NCI-H187 treated with DMSO at 0.1 percent for 48 hours (cell line): ENCODE results near the gene IMMP2L.

Experiments used
- DNase-seq: peaks from one replicate; lab custom pipeline; 2025; lab: John Stamatoyannopoulos, UW

IMMP2L gene

DNA sequence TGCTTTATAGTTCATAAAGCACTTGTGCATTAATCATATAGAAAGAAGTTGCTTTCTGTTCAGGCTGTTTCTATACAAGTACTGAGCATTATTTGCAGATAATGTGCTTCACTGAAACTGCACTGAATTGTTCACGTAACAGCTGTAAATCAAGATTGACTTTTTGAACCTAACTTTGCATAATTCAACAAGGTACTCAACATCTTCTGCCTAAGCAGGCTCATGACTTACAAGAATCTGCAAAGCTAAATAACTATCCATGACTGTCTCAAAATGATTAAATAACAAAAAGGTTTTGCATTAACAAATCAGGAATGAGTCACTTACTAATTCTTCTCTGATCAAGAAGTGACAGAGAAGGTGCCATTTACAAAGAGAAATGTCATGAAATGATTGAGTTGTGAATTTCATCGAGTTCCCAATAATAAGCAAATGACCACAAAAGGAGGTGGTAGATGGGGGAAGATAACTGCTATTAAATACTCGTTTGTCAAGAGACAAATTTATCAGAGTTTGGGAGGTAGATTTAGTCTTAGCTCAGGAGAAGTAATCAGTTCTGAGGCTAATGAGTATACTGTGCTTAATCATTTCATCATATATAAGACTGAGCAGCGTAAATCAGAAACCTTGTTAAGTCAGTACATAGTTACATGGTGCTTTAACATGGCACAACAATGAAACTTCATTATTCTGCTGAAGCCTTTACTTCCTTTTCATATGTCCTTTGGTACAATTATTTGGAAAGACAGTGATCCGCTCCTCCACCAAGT is 632.6 kb downstream of the IMMP2L start:
- DNase-seq = no peak

DNA sequence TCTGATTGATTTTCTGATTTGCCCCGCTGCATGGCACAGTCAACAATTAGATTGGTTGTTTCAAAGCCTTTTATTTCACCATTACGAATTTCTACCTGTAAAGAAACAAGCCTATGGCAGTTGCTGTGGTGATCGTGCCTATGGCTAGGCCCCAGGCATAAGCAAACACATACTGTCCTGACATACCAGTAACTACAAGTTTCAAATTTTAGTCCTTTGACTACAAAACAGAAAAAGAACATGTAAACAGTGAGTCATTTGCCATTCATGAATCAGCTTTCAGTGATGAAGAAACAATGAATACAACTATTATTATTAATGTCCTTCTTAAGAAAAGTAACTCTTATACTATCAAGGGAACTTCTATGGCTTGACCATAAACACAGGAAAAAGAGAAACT is 639.4 kb downstream of the IMMP2L start:
- no peak for DNase-seq

DNA sequence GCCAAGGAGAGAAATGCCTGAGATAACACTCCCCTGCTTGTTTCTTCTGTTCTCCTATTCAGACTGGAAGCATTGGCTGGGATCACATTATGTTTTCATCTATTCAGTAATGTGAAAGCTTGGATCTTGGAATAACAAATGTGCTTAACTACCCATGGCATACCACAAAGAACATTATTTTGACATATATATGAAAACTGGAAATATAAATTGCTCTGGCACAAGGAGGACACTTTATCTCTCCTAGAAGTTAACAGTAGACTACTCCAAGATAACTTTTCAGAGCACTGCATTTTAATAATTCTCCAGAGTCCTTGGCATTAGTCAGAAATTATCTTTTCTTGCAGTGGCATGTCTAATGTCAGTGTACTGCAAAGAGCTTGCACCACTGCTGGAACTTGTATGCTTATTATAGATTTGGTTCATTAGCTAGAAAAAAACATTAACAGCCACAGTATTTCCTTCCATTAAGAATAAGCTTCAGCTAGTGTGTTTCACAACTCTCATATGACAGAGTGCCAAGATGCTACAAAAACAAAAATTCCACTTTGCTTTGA is 640.6 kb downstream of the IMMP2L start:
- DNase-seq = no peak

DNA sequence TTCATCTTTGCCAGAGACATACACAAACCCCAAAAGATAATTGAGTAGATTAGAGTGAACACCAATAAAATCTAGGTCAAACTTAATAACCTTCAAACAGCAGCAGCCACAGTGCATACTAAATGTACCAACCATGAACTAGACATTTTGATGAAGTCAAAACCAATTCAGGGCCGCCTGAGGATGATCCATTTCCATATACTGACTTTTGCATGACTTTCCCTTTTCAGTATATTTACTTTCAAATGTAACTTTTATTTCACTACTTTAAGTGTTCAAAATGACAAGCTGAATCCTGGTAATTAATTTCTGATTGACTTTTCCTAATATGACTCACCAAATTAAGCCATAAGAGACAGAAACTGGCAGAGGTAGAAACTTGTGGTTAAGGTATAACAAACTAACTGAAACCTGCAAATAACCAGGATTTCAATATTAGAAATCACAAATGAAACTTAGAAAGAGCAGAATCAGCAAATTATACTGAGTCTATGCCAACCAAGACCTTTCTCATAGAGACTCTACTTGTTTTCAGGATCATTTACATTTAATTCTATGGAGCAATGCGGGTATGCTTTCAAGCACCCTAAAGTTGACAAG is 643.2 kb downstream of the IMMP2L start:
- no peak for DNase-seq

DNA sequence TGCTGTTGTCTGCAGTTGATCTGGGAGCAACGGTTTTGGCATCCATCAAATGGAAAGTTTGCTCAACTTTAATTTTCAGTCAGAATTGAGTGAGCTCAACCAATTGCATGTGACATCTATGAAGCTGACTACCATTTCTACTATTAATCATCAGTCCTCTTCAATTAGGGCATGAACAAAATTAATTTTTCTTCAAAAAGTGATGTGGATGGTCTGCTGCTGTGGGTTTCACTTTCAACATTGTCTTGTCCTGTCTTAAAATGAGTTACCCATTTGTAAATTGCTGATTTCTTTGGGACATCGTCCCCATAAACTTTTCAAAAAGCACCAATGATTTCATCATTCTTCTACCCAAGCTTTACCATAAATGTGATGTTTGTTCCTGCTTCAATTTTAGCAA is 648.0 kb downstream of the IMMP2L start:
- no peak for DNase-seq

DNA sequence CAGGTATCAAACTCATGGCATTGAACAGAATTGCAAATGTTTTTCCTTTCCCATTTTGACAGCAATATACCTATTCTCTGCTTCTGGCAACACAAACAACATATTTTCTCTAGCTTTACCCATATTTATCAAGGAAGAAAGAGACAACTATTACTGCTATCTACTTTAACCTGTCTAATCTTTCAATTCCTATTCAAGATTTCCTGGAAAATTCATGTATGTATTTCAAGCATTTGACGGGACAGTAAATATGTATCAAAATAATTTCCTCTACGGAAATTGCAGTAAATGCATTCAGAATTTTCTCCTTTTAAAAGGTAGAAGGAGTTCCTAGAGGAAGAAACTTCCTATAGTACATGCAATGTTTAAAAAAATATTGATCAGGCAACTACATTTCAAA is 650.7 kb downstream of the IMMP2L start:
- DNase-seq = no peak

DNA sequence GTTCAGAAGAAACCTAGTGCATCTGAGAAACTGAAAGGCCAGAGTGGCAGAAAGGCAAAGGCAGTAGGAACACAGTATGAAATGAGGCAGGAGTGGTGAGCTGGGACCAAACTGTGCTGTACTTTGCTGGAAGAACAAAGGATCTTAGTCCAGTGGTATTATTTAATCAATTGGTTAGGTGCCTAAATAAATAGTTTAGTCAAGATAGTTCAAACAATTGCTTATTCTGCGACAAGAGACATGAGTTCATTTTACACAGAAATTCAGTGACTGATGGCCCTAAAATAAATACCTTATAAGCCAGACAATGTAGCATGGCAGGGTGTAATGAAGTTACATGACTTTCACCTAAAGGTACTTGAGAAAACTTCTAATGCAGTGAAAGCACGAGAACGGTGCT is 653.2 kb downstream of the IMMP2L start:
- DNase-seq = no peak

DNA sequence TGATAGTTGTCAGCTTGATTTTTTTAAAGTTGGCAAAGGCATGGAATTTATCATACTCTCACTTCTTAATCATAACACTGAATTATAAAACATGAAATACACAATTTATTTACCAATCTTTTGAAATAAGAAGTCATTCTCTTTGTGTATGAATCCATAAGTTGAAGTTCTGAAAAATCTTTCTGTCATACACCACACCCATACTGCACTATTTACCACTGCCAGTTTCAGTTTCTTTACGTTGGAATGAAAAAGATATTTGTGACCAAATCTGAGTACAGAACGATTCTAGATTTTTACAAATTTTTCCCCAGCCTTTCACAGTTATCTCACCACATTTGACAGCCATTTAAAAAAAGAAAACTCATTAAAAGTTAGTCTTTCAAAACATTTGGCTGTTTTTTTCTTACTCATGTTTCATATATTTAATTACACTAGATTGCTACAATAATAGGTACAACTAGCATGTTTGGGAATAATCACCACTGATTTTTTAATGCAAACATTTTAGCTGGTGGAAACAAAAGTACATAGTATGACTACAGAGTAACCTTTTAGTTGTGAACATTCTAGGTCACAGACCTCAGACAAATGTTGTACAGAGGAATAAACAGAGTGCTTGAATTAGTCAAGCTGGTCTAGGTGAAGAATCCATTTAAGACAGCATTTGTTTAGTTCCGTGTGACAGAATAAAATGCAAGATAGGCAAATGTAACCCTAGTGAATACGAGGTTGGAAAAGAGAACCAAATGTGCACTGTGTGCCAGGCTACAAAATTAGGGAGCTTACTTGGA is 656.3 kb downstream of the IMMP2L start:
- no peak for DNase-seq

DNA sequence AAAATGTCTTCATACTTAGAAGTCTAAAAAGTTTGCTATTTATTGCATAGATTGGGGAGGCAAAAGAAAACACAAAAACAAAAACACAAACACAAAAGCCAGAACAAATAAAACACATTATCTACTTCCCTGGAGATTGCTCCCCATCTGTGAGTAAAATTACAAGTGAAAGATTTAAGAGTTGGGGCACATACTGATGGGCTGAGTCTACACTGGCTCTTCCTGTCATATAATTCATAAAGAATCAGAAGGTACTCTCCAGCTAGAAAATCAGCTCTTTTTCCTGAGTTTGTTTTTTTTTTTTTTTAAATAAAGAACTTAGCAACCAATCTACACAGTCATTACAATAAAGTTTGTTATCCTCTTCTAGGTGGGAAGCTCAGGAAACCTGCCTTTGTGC is 663.8 kb downstream of the IMMP2L start:
- no peak for DNase-seq

DNA sequence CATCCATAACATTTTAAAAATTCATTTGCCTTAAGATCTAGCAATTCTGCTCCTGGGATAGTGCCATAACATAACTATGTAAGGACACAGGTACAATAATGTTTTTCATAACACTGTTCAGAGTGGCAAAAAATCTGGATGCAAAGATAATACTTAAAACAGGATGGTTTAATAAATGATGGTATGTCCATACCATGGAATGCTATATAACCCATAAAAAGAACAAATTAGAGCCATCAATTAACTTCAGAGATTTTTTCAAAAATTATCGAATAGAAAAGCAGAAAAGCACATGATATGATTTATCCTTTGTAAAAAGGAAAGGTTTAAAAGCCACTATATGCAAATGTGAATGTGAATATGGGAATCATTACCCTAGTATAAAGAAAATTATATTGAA is 664.8 kb downstream of the IMMP2L start:
- DNase-seq = no peak

DNA sequence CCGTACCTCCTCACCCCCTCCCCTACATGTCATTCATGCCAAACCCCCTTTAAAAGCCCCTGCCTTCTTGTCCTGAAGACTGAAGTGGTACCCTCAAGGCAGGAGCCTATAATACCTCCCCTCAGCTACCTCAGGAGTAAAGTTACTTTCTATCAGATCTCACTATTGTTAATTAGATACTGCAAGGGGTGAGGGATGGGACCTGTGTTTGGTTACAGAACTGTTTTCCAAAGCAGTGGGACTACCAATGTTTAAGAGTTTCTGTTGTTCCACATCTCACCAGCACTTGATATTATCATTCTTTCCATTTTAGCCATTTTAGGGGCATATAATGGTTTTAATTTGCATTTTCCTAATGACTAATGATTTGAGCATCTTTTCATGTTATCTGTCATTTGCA is 668.2 kb downstream of the IMMP2L start:
- DNase-seq = no peak

DNA sequence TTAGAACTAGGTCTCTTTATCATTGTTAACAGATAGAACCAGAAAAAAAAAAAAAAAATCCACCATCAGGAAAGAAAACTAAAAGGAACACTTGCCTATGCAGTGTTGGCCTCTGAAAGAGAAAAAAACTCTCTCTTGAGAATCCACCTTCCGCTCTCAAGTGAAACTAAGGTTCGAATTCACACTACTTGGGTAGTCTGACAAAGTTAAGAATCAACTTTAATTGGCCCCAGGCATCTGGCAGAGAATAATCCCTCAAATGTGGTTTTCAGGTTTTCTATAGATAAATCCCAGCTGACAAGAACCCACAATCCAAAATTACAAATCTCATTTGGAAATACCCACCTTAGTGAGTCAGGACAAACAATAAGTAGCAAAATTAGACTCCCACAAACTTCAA is 671.1 kb downstream of the IMMP2L start:
- DNase-seq = no peak

DNA sequence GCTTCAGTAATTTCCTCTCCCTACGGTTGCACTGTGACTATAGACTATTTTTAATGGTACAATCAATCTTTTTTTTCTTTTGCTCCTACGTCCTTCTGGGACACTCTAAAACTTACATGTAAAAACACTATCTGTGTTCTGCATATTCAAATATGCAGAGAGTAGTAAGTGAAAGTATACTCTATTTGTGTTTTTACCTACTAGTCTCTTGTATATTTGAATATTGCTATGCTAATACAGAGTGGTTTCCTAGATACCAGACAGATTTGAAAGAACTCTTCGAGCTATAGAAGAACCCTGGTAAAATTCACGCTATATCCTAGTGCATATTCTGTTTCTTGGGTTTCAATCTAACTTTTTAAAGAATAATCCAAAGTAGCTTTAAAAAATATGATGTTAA is 672.2 kb downstream of the IMMP2L start:
- no peak for DNase-seq

DNA sequence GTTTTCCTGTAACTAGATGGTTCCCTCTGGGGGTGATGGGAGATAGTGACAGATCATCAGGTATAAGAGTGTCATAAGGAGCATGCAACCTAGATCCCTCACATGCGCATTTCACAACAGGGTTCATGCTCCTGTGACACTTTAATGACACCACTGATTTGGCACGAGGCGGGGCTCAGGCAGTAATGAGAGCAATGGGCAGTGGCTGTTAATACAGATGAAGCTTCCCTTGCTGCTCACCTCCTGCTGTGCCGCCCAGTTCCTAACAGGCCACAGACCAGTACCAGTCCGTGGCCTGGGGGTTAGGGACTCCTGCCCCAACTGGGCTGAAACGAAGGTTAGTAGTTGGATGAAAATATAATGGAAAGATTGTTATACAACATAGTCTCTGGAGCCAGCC is 673.0 kb downstream of the IMMP2L start:
- no peak for DNase-seq

DNA sequence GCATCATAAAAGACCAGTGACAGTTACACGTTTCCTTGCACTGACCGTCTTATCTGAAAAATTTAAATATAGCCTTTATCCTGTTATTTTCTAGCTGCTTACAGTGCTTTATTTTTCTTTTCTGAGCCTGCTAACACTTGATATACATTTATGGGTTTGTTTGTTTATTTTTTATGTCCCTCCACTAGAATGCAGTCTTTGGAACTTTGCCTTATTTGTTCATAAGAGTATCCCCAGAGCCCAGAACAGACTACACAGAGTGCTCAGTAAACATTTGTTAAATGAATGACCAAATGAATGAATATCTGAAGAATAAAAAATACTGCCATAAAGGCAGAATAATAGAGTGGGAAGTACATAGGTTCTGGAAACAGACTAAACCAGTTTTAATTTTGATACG is 673.7 kb downstream of the IMMP2L start:
- no peak for DNase-seq

DNA sequence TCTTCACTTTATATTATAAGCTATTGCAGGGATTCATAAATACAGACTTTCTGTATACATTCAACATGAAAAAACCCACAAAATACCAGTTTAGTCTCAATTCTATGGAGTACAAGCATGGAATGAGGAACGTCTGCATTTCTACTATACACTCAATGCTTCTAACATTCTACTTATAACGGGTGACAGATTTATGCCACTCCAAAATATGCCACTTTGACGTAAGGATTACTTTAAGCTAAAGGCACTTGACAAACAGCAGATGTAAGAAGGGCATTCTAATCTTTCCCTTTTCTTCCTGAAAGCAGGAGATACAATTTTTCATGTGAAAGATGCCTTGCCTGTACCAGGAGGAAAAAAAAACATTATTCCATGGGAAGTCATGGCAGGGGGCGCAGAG is 676.8 kb downstream of the IMMP2L start:
- DNase-seq = no peak

DNA sequence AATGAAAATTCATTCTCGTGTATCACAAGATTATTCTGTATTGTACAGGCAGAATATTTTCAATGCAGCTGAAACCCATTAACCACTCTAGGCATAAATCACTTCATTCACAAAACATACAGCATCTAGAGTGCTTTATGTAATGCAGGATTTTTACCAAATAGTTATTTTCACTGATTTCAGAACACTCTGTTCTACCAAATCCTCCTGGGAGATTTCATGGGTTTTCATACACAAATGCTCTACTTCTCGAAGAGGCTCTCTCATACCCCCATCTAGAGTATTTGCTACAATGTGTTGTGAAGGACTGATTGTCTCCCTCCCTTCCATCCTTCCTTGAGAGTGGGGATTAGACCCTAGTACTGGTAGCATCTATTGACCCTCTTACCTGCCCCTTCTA is 680.6 kb downstream of the IMMP2L start:
- DNase-seq = no peak

DNA sequence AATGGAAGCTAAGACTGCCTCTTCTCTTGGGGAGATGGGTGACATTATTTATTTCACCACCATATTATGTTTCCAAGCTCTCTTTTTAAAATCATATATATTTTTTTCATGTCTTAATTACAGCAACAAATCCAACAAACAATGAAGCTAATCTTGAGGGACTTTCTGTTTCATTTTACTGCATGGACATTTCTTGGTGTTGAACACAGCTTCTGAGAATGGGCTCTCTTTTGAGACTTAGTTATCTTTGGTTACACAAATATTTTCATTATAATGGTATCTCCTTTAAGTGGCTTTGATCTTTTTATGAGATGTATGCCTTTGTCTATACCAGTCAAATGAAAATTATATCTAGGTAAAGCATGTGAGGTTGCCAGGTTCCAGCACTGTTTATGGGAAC is 681.3 kb downstream of the IMMP2L start:
- DNase-seq = no peak

DNA sequence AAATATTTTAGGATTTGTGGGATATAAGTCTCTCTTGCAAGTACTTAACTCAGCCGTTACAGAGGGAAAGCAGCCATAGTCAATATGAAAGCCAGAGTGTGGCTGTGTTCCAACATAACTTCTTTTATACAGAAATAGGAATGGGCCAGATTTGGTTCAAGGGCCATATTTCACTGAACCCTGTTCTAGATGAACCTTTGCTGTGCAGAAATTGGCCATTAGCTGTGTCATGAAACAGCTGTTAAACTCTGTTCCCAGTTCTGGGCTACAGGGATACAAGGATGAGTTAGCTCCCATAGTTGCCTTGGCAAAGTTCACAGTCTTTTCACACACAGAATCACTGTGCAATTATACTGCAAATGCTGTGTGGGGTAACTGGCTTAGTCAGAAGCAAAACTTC is 685.3 kb downstream of the IMMP2L start:
- DNase-seq = no peak

DNA sequence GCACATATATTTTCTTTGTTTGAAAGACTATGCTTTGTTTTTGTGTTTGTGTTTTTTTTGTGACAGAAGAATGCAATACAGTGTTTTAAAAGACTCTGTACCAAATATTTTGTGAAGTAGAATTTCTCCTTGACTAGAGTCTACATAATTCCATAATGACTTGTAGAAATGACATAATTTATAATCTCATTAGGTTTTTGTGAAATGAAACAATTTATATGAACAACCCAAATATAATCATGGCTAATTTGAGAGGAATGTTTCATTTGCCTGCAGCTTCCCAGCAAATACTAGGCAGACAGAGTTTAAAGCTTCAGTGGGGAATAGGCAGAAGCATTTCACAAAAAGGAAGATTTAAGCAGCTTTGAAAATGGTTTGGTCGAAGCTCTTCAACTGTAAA is 686.9 kb downstream of the IMMP2L start:
- DNase-seq = no peak

DNA sequence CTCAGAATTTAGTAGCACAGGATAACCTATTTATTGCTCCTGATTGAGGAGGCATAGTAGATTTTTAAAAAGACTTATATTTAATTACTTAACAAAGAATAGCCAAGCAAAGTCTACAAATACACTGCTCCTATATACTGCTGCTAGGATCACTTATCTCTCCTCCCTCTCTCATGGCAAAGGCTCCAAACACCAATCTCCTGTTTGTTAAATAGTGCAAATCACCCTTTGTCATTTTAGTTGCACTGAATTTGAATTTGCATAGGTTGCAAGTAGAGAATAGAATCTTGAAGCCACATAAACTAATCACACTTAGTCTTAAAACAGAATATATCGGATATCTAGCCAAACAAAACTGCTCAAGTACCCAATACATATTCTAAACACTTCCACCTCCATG is 690.4 kb downstream of the IMMP2L start:
- DNase-seq = no peak

DNA sequence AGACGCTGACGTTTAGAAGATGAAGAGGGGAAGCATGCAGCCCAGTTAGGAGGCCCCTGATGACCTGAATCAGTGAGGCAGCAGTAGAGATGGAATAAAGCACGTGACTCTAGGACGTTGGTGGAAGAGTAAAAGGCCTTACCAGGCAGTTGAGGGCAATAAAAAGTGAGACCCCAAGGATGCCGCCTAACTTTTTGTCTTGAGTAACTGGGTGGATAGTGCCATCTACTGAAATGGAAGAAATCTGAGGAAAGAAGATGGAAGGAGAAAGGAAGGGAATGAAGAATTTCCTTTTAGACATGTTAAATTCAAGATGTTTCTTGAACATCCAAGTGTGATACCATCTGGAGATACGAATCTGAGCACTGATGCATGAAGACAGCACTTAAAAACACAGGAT is 691.4 kb downstream of the IMMP2L start:
- no peak for DNase-seq

DNA sequence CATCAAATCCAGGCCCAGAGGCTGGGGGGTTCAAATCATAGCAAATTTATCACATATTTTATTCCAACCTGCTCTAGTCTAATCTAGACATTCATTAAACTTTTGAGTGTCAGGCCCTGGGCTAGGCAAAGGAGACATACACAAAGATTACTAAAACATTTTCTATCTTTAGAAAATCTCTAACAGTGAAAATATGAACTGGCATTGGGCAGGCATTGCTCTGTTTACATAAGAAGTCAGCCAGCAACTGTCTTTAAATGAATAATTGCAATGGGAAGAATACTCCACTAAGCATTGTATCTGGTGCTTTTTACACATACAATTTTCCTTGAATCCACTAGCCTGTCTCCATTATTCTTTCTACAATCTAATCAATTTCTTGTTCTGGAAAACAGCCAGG is 693.8 kb downstream of the IMMP2L start:
- no peak for DNase-seq
